ENCODE data around the gene RDH14.

- TF ChIP-seq CTCF (IDR thresholded peaks at IDR 0.05), result no peak
- TF ChIP-seq SP1 (CRISPR knock-in tag; conservative IDR thresholded peaks at IDR 0.05), result no peak
- no peak for TF ChIP-seq FOXP1 (CRISPR knock-in tag; IDR thresholded peaks at IDR 0.05; ENCODE audit: borderline replicate concordance)
- no peak for TF ChIP-seq CREB1 (CRISPR knock-in tag; IDR thresholded peaks at IDR 0.05)
- TF ChIP-seq ZBTB21 (CRISPR knock-in tag; IDR thresholded peaks at IDR 0.05; ENCODE audit: borderline replicate concordance), result no peak
- no peak for TF ChIP-seq CDX4 (CRISPR knock-in tag; IDR thresholded peaks at IDR 0.05; ENCODE audit: borderline replicate concordance)
- no peak for TF ChIP-seq PRRX2 (CRISPR knock-in tag; IDR thresholded peaks at IDR 0.05)
- no peak for TF ChIP-seq MLX (CRISPR knock-in tag; IDR thresholded peaks at IDR 0.05)
- no peak for TF ChIP-seq E2F4 (CRISPR knock-in tag; IDR thresholded peaks at IDR 0.05; ENCODE audit: borderline replicate concordance, low read depth)
- TF ChIP-seq PREB (CRISPR knock-in tag; IDR thresholded peaks at IDR 0.05; ENCODE audit: borderline replicate concordance), result no peak
- TF ChIP-seq USF2 (CRISPR knock-in tag; IDR thresholded peaks at IDR 0.05), result no peak
Observed at GRCh38 chr2:18592372-18592771, 31.9 kb upstream of the RDH14 start.

Data from WTC11 (cell line).